DMS 273 treated with DMSO at 0.1 percent for 48 hours (cell line): ENCODE measurements around the gene MLLT6.

Experiments used
- DNase-seq: peaks from one replicate; lab custom pipeline; 2025; lab: John Stamatoyannopoulos, UW

MLLT6 gene

GRCh38 chr17:38768417-38768816, 63.3 kb downstream of the MLLT6 start:
- no peak for DNase-seq

GRCh38 chr17:38773258-38773657, 68.2 kb downstream of the MLLT6 start:
- no peak for DNase-seq

- DNase-seq = no peak
These were observed 72.7 kb downstream of the MLLT6 start for GRCh38 chr17:38777641-38778250.
